SK-N-MC (cell line): ENCODE data around the gene FUBP3.

Experiments used
- EZH2 ChIP-seq: fragments of 200-600 bp; sonication (generic); IDR thresholded peaks from one replicate; pipeline ENCODE4 v1.6.1; 2017; ENCODE audit warnings: antibody characterized with exemption
- FOXP2 ChIP-seq: optimal IDR thresholded peaks from 2 replicates; pipeline ENCODE3; 2011; ENCODE audit warnings: mild to moderate bottlenecking, moderate library complexity; ENCODE audit not compliant: insufficient read depth; ENCODE audit errors: extremely low read length, control extremely low read depth
- POLR2AphosphoS5 ChIP-seq: IDR thresholded peaks from 2 replicates; pipeline ENCODE4 v1.6.1; 2012; ENCODE audit warnings: mild to moderate bottlenecking, low read depth, low read length, borderline replicate concordance

DNA sequence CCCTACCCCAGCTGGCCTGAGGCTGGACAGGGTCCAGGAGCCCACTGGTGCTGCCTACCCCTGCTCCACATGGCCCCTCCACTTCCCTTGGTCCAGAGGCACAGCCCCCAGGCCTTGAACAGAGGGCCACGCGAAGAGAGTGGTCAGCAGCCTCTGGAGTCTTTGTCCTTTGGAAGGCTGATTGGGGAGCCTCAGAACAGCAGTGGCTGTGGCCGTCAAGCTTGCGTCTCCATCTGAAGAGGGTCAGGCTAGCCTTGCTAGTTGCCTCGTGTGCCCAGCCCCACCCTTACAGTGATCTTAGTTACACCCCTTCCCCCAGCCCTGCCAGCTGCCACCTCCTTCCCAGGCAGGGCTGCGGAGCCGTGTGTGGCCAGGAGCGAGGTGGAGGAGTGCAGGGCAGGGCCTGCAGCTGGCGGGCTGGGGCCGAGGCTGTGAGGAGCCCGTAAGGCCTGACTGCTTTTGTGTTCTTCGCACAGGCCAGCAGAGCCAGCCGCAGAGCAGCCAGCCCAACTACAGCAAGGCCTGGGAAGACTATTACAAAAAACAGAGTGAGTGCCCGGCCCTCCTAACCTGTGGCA lies 54.9 kb downstream of the FUBP3 start:
- TF ChIP-seq EZH2 (no peak), POLR2AphosphoS5 (no peak), FOXP2 (no peak)
